Karpas-422 (cell line): Measurements from ENCODE around the gene AFF3. TPM values are rescaled to one million over a fixed set of nuclear protein-coding genes. Genes with fewer than 3 reads are reported as not detected.

ENCODE experiments used
- DNase-seq: peaks from one replicate; pipeline ENCODE4 v3.0.0-alpha.2; 2015
- H2AFZ ChIP-seq: fragments of 200-600 bp; sonication (generic); 2 replicates; pipeline ENCODE4 v1.6.1; 2014; ENCODE audit warnings: antibody characterized with exemption, low read length, mixed read lengths
- H3K27ac ChIP-seq: fragments of 200-600 bp; sonication (generic); 2 replicates; pipeline ENCODE4 v1.5.1; 2014; ENCODE audit warnings: mild to moderate bottlenecking, low read length, moderate library complexity
- H3K27me3 ChIP-seq: fragments of 200-600 bp; sonication (generic); 2 replicates; pipeline ENCODE4 v1.6.1; 2014; ENCODE audit warnings: low read length, mixed read lengths
- H3K36me3 ChIP-seq: fragments of 200-600 bp; sonication (generic); 2 replicates; pipeline ENCODE4 v1.6.1; 2014; ENCODE audit warnings: low read length, mixed read lengths; ENCODE audit not compliant: insufficient read depth
- H3K4me1 ChIP-seq: fragments of 200-600 bp; sonication (generic); 2 replicates; pipeline ENCODE4 v1.6.1; 2014; ENCODE audit warnings: mild to moderate bottlenecking, low read length, mixed read lengths
- H3K4me2 ChIP-seq: fragments of 200-600 bp; sonication (generic); 2 replicates; pipeline ENCODE4 v1.6.1; 2014; ENCODE audit warnings: low read length, low read depth, mild to moderate bottlenecking; ENCODE audit not compliant: poor library complexity, severe bottlenecking
- H3K4me3 ChIP-seq: fragments of 200-600 bp; sonication (generic); 2 replicates; pipeline ENCODE4 v1.5.1; 2014; ENCODE audit warnings: mild to moderate bottlenecking, antibody characterized with exemption, low read length, mixed read lengths
- H3K79me2 ChIP-seq: fragments of 200-600 bp; sonication (generic); 2 replicates; pipeline ENCODE4 v1.6.1; 2014; ENCODE audit warnings: mild to moderate bottlenecking, low read length, mixed read lengths
- H3K9ac ChIP-seq: fragments of 200-600 bp; sonication (generic); 2 replicates; pipeline ENCODE4 v1.6.0; 2014; ENCODE audit warnings: low read length
- H3K9me2 ChIP-seq: fragments of 200-600 bp; sonication (generic), shearing (Covaris generic); replicated peaks from 2 replicates; pipeline ENCODE4 v1.6.0; 2014; ENCODE audit warnings: mild to moderate bottlenecking, low read length, moderate library complexity; ENCODE audit not compliant: insufficient read depth
- H3K9me3 ChIP-seq: fragments of 300-700, 200-600 bp; sonication (generic); 2 replicates; pipeline ENCODE4 v1.6.1; 2014; ENCODE audit warnings: low read length, mixed read lengths
- H4K20me1 ChIP-seq: fragments of 200-600 bp; sonication (generic); 2 replicates; pipeline ENCODE4 v1.6.1; 2014; ENCODE audit warnings: mild to moderate bottlenecking, antibody characterized with exemption, low read length, low read depth; ENCODE audit not compliant: insufficient read depth
- total RNA-seq: library from RNA; depleted of rRNA; stranded (reverse); fragments of >200 nt; shearing (Covaris generic); gene quantifications from 2 replicates; pipeline ENCODE4 v1.2.3, GENCODE V29; 2014; ENCODE audit warnings: low replicate concordance; rRNA removed

AFF3 gene, protein sequence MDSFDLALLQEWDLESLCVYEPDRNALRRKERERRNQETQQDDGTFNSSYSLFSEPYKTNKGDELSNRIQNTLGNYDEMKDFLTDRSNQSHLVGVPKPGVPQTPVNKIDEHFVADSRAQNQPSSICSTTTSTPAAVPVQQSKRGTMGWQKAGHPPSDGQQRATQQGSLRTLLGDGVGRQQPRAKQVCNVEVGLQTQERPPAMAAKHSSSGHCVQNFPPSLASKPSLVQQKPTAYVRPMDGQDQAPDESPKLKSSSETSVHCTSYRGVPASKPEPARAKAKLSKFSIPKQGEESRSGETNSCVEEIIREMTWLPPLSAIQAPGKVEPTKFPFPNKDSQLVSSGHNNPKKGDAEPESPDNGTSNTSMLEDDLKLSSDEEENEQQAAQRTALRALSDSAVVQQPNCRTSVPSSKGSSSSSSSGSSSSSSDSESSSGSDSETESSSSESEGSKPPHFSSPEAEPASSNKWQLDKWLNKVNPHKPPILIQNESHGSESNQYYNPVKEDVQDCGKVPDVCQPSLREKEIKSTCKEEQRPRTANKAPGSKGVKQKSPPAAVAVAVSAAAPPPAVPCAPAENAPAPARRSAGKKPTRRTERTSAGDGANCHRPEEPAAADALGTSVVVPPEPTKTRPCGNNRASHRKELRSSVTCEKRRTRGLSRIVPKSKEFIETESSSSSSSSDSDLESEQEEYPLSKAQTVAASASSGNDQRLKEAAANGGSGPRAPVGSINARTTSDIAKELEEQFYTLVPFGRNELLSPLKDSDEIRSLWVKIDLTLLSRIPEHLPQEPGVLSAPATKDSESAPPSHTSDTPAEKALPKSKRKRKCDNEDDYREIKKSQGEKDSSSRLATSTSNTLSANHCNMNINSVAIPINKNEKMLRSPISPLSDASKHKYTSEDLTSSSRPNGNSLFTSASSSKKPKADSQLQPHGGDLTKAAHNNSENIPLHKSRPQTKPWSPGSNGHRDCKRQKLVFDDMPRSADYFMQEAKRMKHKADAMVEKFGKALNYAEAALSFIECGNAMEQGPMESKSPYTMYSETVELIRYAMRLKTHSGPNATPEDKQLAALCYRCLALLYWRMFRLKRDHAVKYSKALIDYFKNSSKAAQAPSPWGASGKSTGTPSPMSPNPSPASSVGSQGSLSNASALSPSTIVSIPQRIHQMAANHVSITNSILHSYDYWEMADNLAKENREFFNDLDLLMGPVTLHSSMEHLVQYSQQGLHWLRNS (N-terminal part only)
- total RNA-seq = 84.6 and 99.7 TPM in 2 replicates

GRCh38 chr2:100142393-100142792 lies at the start of gene AFF3:
Gene AFF3 (minus strand): TSS chr2:100142590. CDS start chr2:100104454, 38,136 bp downstream.
- Histone ChIP-seq H4K20me1 (no peaks in the 10 kb centered on the region), H3K79me2 (peaks cover 50% of the 10 kb centered on the region), H3K4me3 (peak within 1 kb of the TSS; percentile 80), H3K36me3 (peaks cover 7% of the 10 kb centered on the region; the same call in 1 of the 2 replicates), H3K27ac (peak within 1 kb of the TSS; percentile 92), H3K9ac (peak within 1 kb of the TSS; percentile 85), H3K4me2 (peak within 1 kb of the TSS; percentile 77), H3K9me3 (no peaks in the 10 kb centered on the region), H2AFZ (peak within 1 kb of the TSS; percentile 13; the same call in 1 of the 2 replicates), H3K27me3 (no peaks in the 10 kb centered on the region), H3K4me1 (peaks cover 65% of the 10 kb centered on the region), H3K9me2 (no peaks in the 10 kb centered on the region)
- DNase-seq = peak; percentile 96

GRCh38 chr2:100189387-100189786 lies 47.0 kb upstream of the AFF3 start:
- H3K9me3 ChIP-seq = no peaks in the 10 kb centered on the region
- no peak overlapping the region for H3K27ac ChIP-seq
- peaks cover 11% of the 10 kb centered on the region for H3K4me1 ChIP-seq
- H3K36me3 ChIP-seq = no peaks in the 10 kb centered on the region
- H2AFZ ChIP-seq = no peak overlapping the region
- H4K20me1 ChIP-seq = no peaks in the 10 kb centered on the region
- no peaks in the 10 kb centered on the region for H3K9me2 ChIP-seq
- H3K79me2 ChIP-seq = no peaks in the 10 kb centered on the region
- no peak overlapping the region for H3K4me3 ChIP-seq
- H3K9ac ChIP-seq = no peak overlapping the region
- no peak overlapping the region for H3K4me2 ChIP-seq
- no peaks in the 10 kb centered on the region for H3K27me3 ChIP-seq
- no peak for DNase-seq

- Histone ChIP-seq H3K9ac (no peak overlapping the region), H3K27ac (no peak overlapping the region), H3K4me2 (no peak overlapping the region), H3K9me3 (no peaks in the 10 kb centered on the region), H3K4me1 (peaks cover 16% of the 10 kb centered on the region), H3K79me2 (no peaks in the 10 kb centered on the region), H3K4me3 (no peak overlapping the region), H2AFZ (no peak overlapping the region), H4K20me1 (no peaks in the 10 kb centered on the region), H3K36me3 (no peaks in the 10 kb centered on the region), H3K27me3 (no peaks in the 10 kb centered on the region), H3K9me2 (no peaks in the 10 kb centered on the region)
- DNase-seq = no peak
Observed at GRCh38 chr2:100188326-100188725, 45.9 kb upstream of the AFF3 start.

- no peak for DNase-seq
- H3K4me1 ChIP-seq = peaks cover 32% of the 10 kb centered on the region
- H3K9ac ChIP-seq = no peak overlapping the region
- no peak overlapping the region for H3K4me3 ChIP-seq
- H3K36me3 ChIP-seq = no peaks in the 10 kb centered on the region
- no peaks in the 10 kb centered on the region for H4K20me1 ChIP-seq
- H3K27me3 ChIP-seq = no peaks in the 10 kb centered on the region
- no peak overlapping the region for H3K27ac ChIP-seq
- H3K9me2 ChIP-seq = no peaks in the 10 kb centered on the region
- no peaks in the 10 kb centered on the region for H3K9me3 ChIP-seq
- H2AFZ ChIP-seq = no peak overlapping the region
- H3K4me2 ChIP-seq = no peak overlapping the region
- no peaks in the 10 kb centered on the region for H3K79me2 ChIP-seq
Observed at GRCh38 chr2:100186126-100186525, 43.7 kb upstream of the AFF3 start.

DNA sequence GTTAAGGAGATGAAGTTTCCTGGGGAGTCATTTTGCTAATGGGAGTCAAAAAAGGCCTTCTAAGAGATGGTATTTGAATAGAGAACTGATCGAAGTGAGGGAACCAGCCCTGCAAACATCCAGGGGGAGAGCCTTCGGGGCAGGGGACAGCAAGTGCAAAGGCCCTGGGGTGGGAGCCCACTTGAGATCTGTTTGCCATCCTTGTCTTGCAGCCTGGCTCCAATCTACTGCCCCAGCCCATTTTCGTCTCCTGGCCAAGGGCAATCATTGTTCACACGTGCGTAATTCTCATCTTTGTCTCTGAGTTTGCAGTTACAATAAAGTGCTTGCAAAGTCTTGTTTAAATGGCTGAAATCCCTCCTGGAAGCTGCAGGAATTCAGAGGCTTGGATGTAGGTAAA lies 43.1 kb upstream of the AFF3 start:
- H3K36me3 ChIP-seq = no peaks in the 10 kb centered on the region
- no peak overlapping the region for H3K27ac ChIP-seq
- DNase-seq = no peak
- no peaks in the 10 kb centered on the region for H3K9me3 ChIP-seq
- H3K79me2 ChIP-seq = no peaks in the 10 kb centered on the region
- no peak overlapping the region for H2AFZ ChIP-seq
- H4K20me1 ChIP-seq = no peaks in the 10 kb centered on the region
- peaks cover 32% of the 10 kb centered on the region for H3K4me1 ChIP-seq
- no peak overlapping the region for H3K4me3 ChIP-seq
- H3K9me2 ChIP-seq = no peaks in the 10 kb centered on the region
- no peak overlapping the region for H3K9ac ChIP-seq
- H3K27me3 ChIP-seq = no peaks in the 10 kb centered on the region
- H3K4me2 ChIP-seq = no peak overlapping the region

DNA sequence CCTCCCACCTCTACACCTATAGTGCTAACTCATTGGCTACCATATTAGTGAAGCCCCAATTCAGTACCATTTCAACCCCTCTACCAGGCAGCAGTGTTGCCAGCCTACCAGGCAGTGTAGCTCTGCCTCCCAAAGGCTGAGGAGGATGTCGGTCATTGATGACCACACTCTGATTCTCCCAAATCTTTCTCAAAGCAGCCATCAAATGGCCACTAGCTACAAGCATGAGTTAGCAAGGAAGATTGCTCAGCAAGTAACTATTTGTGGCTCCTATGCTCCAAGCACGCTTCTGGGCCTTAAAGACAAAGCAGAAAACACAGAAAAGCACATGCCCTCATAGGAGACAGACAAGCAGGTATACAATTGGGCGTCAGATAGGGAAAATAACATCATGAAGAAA lies 42.7 kb upstream of the AFF3 start:
- Histone ChIP-seq H3K36me3 (no peaks in the 10 kb centered on the region), H3K4me3 (no peak overlapping the region), H4K20me1 (no peaks in the 10 kb centered on the region), H3K4me1 (peaks cover 32% of the 10 kb centered on the region), H3K9me2 (no peaks in the 10 kb centered on the region), H3K4me2 (no peak overlapping the region), H3K79me2 (no peaks in the 10 kb centered on the region), H3K27me3 (no peaks in the 10 kb centered on the region), H3K27ac (no peak overlapping the region), H3K9ac (no peak overlapping the region), H3K9me3 (no peaks in the 10 kb centered on the region), H2AFZ (no peak overlapping the region)
- DNase-seq = no peak

DNA sequence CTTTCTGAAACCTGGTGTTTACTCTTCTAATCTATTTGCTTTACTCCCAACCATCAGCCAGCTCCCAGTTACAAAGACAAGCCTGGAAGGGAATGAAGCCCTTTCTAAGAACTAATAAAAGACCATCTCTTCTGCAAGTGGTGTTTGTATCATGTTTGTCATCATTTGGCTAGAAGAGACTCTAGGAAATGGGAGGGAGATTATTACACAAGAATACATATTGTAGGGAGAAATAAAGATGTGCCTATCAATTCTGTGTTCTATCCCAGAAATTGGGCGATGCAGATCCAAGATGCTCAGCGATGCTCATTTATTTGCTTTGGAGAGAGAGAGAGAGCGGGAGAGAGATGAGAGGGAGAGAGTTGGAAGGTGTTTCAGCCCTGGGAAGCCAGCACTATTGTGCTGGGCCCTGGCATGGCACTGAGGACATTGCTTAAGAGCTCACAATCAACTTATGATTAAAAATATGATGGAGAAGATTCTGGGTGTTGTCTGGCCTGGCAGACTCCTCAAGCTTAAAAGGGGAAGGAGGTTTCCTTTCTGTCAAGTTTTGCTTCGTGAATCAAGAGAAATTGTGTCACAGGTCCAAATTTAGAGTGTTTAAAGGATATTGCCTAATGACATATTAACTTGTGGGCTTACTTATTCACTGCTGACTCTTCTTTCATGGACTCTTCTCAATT lies 41.8 kb upstream of the AFF3 start:
- Histone ChIP-seq H3K27me3 (no peaks in the 10 kb centered on the region), H2AFZ (no peak overlapping the region), H4K20me1 (no peaks in the 10 kb centered on the region), H3K4me2 (peak overlapping the region; percentile 47), H3K27ac (peak overlapping the region; percentile 16; the same call in 1 of the 2 replicates), H3K36me3 (no peaks in the 10 kb centered on the region), H3K9me2 (no peaks in the 10 kb centered on the region), H3K79me2 (no peaks in the 10 kb centered on the region), H3K4me1 (peaks cover 32% of the 10 kb centered on the region), H3K9ac (no peak overlapping the region), H3K4me3 (no peak overlapping the region), H3K9me3 (no peaks in the 10 kb centered on the region)
- DNase-seq = no peak
